Measurements from ENCODE around the gene TNIP2.
"Not testable (repeated sequence)": the region's sequence is repeated elsewhere in the genome, so short reads cannot be mapped to it uniquely, and the experiment has no call there.

The TNIP2 gene

GRCh38 chr4:2767705-2768074 lies 11.6 kb upstream of the TNIP2 start:
- no peak for DNase-seq

GRCh38 chr4:2767046-2767704 lies 11.0 kb upstream of the TNIP2 start:
- no peak for DNase-seq

- DNase-seq = no peak
Observed at GRCh38 chr4:2765832-2766526, 9.8 kb upstream of the TNIP2 start.

GRCh38 chr4:2763511-2763967 lies 7.4 kb upstream of the TNIP2 start:
- DNase-seq = no peak

GRCh38 chr4:2762486-2763370 lies 6.6 kb upstream of the TNIP2 start:
- not testable (repeated sequence) for DNase-seq

GRCh38 chr4:2762048-2762447 lies 5.9 kb upstream of the TNIP2 start:
- DNase-seq = no peak

GRCh38 chr4:2761035-2761923 lies 5.1 kb upstream of the TNIP2 start:
- no peak for DNase-seq

- no peak for DNase-seq
Observed at GRCh38 chr4:2757426-2757825, 1.3 kb upstream of the TNIP2 start.

GRCh38 chr4:2756691-2757350 lies 685 bp upstream of the TNIP2 start:
- DNase-seq = no peak

GRCh38 chr4:2754848-2755819 lies 1.0 kb downstream of the TNIP2 start:
- no peak for DNase-seq

- no peak for DNase-seq
Observed at GRCh38 chr4:2753436-2753835, 2.7 kb downstream of the TNIP2 start.

- no peak for DNase-seq
Observed at GRCh38 chr4:2750719-2751605, 5.2 kb downstream of the TNIP2 start.

- no peak for DNase-seq
Observed at GRCh38 chr4:2746891-2747695, 9.0 kb downstream of the TNIP2 start.

GRCh38 chr4:2745981-2746806 lies 9.9 kb downstream of the TNIP2 start:
- peak; percentile 67 for DNase-seq

GRCh38 chr4:2745516-2745915 lies 10.6 kb downstream of the TNIP2 start:
- DNase-seq = no peak

- DNase-seq = no peak
Observed at GRCh38 chr4:2744576-2745270, 11.4 kb downstream of the TNIP2 start.

All from activated gamma-delta T cell treated with Interleukin-2 at 50 U/mL for 16 hours (primary cell).